Renal pelvis (tissue), 4 donors: ENCODE measurements around the gene SKOR1. TPM values are rescaled to one million over a fixed set of nuclear protein-coding genes. Genes with fewer than 3 reads are reported as not detected.

ENCODE experiments used
- DNase-seq: peaks from one replicate; pipeline ENCODE4 v3.0.0-alpha.2; 2013
- polyA plus RNA-seq, 3 donors: library from polyadenylated mRNA; unstranded; fragments of 120-200 nt; gene quantifications; one replicate each; pipeline ENCODE4 v1.2.1, GENCODE V29; 2013; ENCODE audit not compliant: insufficient read length in 3 of 3

Gene SKOR1
- polyA plus RNA-seq, 3 donors = 0.41 to 0.58 (median 0.48) TPM

GRCh38 chr15:67852418-67852817 lies 27.1 kb downstream of the SKOR1 start:
- DNase-seq = no peak

GRCh38 chr15:67853454-67853853 lies 28.1 kb downstream of the SKOR1 start:
- DNase-seq = no peak

GRCh38 chr15:67854358-67854757 lies 29.0 kb downstream of the SKOR1 start:
- DNase-seq = no peak

GRCh38 chr15:67855842-67856241 lies 30.5 kb downstream of the SKOR1 start:
- DNase-seq = no peak

GRCh38 chr15:67857220-67857619 lies 31.9 kb downstream of the SKOR1 start:
- no peak for DNase-seq

- no peak for DNase-seq
These were observed 34.1 kb downstream of the SKOR1 start for GRCh38 chr15:67859331-67859946.

- DNase-seq = no peak
These were observed 36.7 kb downstream of the SKOR1 start for GRCh38 chr15:67861983-67862382.

GRCh38 chr15:67862750-67863441 lies 37.6 kb downstream of the SKOR1 start:
- DNase-seq = no peak

- DNase-seq = peak; percentile 73
These were observed 38.2 kb downstream of the SKOR1 start for GRCh38 chr15:67863442-67863987.

- DNase-seq = no peak
These were observed 40.0 kb downstream of the SKOR1 start for GRCh38 chr15:67865331-67865730.

GRCh38 chr15:67865766-67866165 lies 40.5 kb downstream of the SKOR1 start:
- DNase-seq = no peak

- DNase-seq = no peak
These were observed 44.4 kb downstream of the SKOR1 start for GRCh38 chr15:67869701-67870100.

- no peak for DNase-seq
These were observed 45.6 kb downstream of the SKOR1 start for GRCh38 chr15:67870868-67871408.

GRCh38 chr15:67873777-67874176 lies 48.5 kb downstream of the SKOR1 start:
- no peak for DNase-seq

- no peak for DNase-seq
These were observed 53.5 kb downstream of the SKOR1 start for GRCh38 chr15:67878712-67879206.

- DNase-seq = no peak
These were observed 54.3 kb downstream of the SKOR1 start for GRCh38 chr15:67879440-67880129.

GRCh38 chr15:67880651-67881182 lies 55.4 kb downstream of the SKOR1 start:
- DNase-seq = no peak

GRCh38 chr15:67882487-67883233 lies 57.4 kb downstream of the SKOR1 start:
- no peak for DNase-seq

GRCh38 chr15:67883234-67883773 lies 58.0 kb downstream of the SKOR1 start:
- peak; percentile 30 for DNase-seq

- no peak for DNase-seq
These were observed 58.7 kb downstream of the SKOR1 start for GRCh38 chr15:67884009-67884408.
